Neuron (in vitro differentiated cells): ENCODE measurements around the gene MBTPS1.

Source experiments
- H2AFZ ChIP-seq: one replicate; pipeline ENCODE4 v1.6.1; 2013; ENCODE audit warnings: low read depth, mild to moderate bottlenecking, inconsistent platforms, low read length, moderate library complexity
- H3K27me3 ChIP-seq: one replicate; pipeline ENCODE4 v1.6.1; 2013; ENCODE audit warnings: low read length; ENCODE audit not compliant: insufficient read depth
- H3K36me3 ChIP-seq: one replicate; pipeline ENCODE4 v1.6.1; 2013; ENCODE audit warnings: low read length; ENCODE audit not compliant: insufficient read depth
- H3K4me1 ChIP-seq: one replicate; pipeline ENCODE4 v1.6.1; 2013; ENCODE audit warnings: low read length; ENCODE audit not compliant: insufficient read depth
- H3K4me3 ChIP-seq: 2 replicates; pipeline ENCODE4 v1.5.1; 2013; ENCODE audit warnings: mild to moderate bottlenecking, low read length, moderate library complexity
- H3K9me3 ChIP-seq: one replicate; pipeline ENCODE4 v1.6.1; 2013; ENCODE audit warnings: low read length

The MBTPS1 gene

DNA sequence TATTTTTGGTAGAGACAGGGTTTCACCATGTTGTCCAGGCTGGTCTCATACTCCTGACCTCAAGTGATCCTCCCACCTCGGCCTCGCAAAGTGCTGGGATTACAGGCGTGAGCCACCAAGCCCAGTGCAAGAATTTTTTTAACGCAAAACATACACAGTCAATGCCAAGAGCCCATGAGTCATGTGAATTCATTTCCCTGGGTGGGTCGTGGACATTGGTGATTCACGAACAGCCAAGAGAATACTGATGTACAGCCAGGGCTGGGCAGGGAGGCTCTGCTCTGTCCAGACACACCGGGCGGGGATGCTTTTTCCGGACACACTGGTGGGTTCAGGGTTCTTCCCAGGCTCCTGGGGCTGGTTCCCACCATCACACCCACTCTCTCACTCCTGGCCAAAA is 91.9 kb downstream of the MBTPS1 start:
- H2AFZ ChIP-seq = no peak overlapping the region
- peaks cover 13% of the 10 kb centered on the region for H3K9me3 ChIP-seq
- H3K36me3 ChIP-seq = no peaks in the 10 kb centered on the region
- H3K27me3 ChIP-seq = no peaks in the 10 kb centered on the region
- peaks cover 23% of the 10 kb centered on the region for H3K4me1 ChIP-seq
- no peak overlapping the region for H3K4me3 ChIP-seq

GRCh38 chr16:84022644-84023043 is 94.1 kb downstream of the MBTPS1 start:
- Histone ChIP-seq H3K4me3 (no peak overlapping the region), H2AFZ (no peak overlapping the region), H3K36me3 (no peaks in the 10 kb centered on the region), H3K4me1 (peaks cover 18% of the 10 kb centered on the region), H3K9me3 (peaks cover 17% of the 10 kb centered on the region), H3K27me3 (no peaks in the 10 kb centered on the region)

GRCh38 chr16:84021488-84021887 is 95.3 kb downstream of the MBTPS1 start:
- Histone ChIP-seq H3K27me3 (no peaks in the 10 kb centered on the region), H3K9me3 (peaks cover 17% of the 10 kb centered on the region), H3K36me3 (no peaks in the 10 kb centered on the region), H3K4me3 (no peak overlapping the region), H3K4me1 (peaks cover 7% of the 10 kb centered on the region), H2AFZ (no peak overlapping the region)

GRCh38 chr16:84020353-84020752 is 96.4 kb downstream of the MBTPS1 start:
- H3K27me3 ChIP-seq = no peaks in the 10 kb centered on the region
- H3K4me1 ChIP-seq = peaks cover 6% of the 10 kb centered on the region
- no peaks in the 10 kb centered on the region for H3K36me3 ChIP-seq
- H3K4me3 ChIP-seq = no peak overlapping the region
- peaks cover 17% of the 10 kb centered on the region for H3K9me3 ChIP-seq
- H2AFZ ChIP-seq = no peak overlapping the region

- H3K27me3 ChIP-seq = no peaks in the 10 kb centered on the region
- H2AFZ ChIP-seq = no peak overlapping the region
- H3K4me1 ChIP-seq = peaks cover 6% of the 10 kb centered on the region
- no peaks in the 10 kb centered on the region for H3K36me3 ChIP-seq
- H3K4me3 ChIP-seq = no peak overlapping the region
- peaks cover 17% of the 10 kb centered on the region for H3K9me3 ChIP-seq
These were observed 98.0 kb downstream of the MBTPS1 start for GRCh38 chr16:84018710-84019109.

DNA sequence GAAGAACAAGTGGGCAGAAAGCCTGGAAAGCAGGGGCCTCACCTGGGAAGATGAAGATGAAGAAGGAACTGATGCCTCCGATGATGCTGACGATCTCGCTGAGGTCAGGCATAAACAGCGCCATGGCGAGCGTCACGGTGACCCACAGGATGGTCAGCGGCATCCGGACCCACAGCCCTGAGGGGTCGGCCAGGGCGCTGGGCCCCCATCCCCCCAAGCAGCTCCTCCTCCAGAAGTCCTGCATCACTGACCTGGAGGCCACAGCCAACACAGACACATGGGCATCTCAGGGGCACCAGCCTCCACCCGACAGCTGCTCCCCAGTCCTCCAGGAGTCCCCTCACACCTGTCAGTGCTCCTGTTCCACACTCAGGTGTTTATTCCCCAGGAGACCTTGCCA is 100.3 kb downstream of the MBTPS1 start:
- Histone ChIP-seq H3K4me3 (no peak overlapping the region), H3K4me1 (no peaks in the 10 kb centered on the region), H3K27me3 (no peaks in the 10 kb centered on the region), H3K9me3 (peaks cover 12% of the 10 kb centered on the region), H2AFZ (no peak overlapping the region), H3K36me3 (no peaks in the 10 kb centered on the region)

DNA sequence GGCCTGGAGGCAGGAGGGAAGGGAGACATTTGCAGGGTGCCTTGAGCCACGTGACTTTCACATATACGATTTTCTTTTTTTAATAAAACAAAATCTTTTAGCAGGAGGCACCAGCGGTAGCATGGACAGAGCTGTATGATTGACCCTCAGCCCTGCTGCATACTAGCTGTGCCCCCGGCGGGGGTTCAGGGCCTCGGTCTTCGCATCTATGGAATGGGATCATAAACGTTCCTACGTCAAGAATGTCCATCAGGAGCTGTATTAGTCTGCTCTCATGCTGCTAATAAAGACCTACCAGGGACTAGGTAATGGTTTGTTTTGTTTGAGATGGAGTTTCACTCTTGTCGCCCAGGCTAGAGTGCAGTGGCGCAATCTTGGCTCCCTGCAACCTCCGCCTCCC is 101.3 kb downstream of the MBTPS1 start:
- no peaks in the 10 kb centered on the region for H3K27me3 ChIP-seq
- H2AFZ ChIP-seq = no peak overlapping the region
- H3K4me1 ChIP-seq = no peaks in the 10 kb centered on the region
- H3K4me3 ChIP-seq = no peak overlapping the region
- H3K9me3 ChIP-seq = peaks cover 7% of the 10 kb centered on the region
- H3K36me3 ChIP-seq = no peaks in the 10 kb centered on the region

GRCh38 chr16:84014570-84015327 is 102.0 kb downstream of the MBTPS1 start:
- Histone ChIP-seq H3K27me3 (no peaks in the 10 kb centered on the region), H3K36me3 (no peaks in the 10 kb centered on the region), H2AFZ (no peak overlapping the region), H3K4me1 (no peaks in the 10 kb centered on the region), H3K9me3 (peaks cover 3% of the 10 kb centered on the region), H3K4me3 (no peak overlapping the region)

DNA sequence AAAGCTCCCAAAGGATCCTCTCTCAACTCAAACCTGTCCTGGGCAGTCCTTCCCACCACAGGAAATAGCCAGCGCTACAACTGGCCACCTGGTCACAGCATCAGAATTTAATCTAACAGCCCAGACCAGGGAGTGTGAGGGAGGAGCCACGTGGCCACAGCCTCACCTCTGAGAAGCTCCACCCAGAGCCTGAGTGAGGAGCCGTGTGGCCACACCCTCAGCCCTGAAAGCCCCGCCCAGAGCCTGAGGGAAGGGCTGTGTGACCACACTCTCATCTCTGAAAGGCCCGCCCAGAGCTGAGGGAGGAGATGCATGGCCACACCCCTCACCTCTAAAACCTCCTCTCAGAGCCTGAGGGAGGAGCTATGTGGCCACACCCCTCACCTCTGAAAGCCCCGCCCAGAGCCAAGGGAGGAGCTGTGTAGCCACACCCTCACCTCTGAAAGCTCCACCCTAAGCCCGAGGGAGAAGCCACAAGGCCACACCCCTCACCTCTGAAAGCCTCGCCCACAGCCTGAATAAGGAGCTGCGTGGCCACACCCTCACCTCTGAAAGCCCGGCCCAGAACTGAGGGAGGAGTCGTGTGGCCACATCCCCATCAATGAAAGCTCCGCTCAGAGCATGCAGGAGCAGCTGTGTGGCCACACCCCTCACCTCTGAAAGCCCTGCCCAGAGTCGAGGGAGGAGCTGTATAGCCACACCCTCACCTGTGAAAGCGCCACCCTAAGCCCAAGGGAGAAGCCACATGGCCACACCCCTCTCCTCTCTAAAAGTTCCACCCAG is 102.8 kb downstream of the MBTPS1 start:
- H3K4me1 ChIP-seq = no peaks in the 10 kb centered on the region
- no peaks in the 10 kb centered on the region for H3K27me3 ChIP-seq
- peaks cover under 1% of the 10 kb centered on the region for H3K9me3 ChIP-seq
- H3K36me3 ChIP-seq = no peaks in the 10 kb centered on the region
- H2AFZ ChIP-seq = no peak overlapping the region
- H3K4me3 ChIP-seq = no peak overlapping the region

DNA sequence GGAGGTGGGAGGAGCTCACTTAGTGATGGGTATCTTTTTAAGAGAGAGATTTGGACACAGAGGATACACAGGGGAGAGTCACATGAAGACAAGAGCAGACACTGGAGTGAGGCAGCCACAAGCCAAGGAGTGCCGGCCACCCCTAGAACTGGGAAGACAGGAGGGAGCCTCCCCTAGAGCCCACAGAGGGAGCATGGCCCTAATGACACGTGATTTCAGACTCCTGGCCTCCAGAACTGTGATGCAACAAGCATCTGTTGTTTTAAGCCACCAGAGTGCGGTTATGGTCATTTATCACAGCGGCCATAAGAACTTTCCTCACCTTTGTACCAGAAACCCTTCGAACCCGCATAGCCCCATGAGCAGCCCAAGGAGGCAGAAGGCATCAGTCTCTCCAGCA is 107.5 kb downstream of the MBTPS1 start:
- H3K4me3 ChIP-seq = no peak overlapping the region
- H3K36me3 ChIP-seq = no peaks in the 10 kb centered on the region
- no peak overlapping the region for H2AFZ ChIP-seq
- no peaks in the 10 kb centered on the region for H3K4me1 ChIP-seq
- H3K27me3 ChIP-seq = no peaks in the 10 kb centered on the region
- no peaks in the 10 kb centered on the region for H3K9me3 ChIP-seq

- no peak overlapping the region for H2AFZ ChIP-seq
- no peaks in the 10 kb centered on the region for H3K36me3 ChIP-seq
- no peaks in the 10 kb centered on the region for H3K4me1 ChIP-seq
- H3K9me3 ChIP-seq = no peaks in the 10 kb centered on the region
- no peak overlapping the region for H3K4me3 ChIP-seq
- no peaks in the 10 kb centered on the region for H3K27me3 ChIP-seq
These were observed 108.8 kb downstream of the MBTPS1 start for GRCh38 chr16:84007965-84008364.

- Histone ChIP-seq H3K4me1 (no peaks in the 10 kb centered on the region), H3K4me3 (no peak overlapping the region), H2AFZ (no peak overlapping the region), H3K9me3 (no peaks in the 10 kb centered on the region), H3K27me3 (no peaks in the 10 kb centered on the region), H3K36me3 (no peaks in the 10 kb centered on the region)
These were observed 109.2 kb downstream of the MBTPS1 start for GRCh38 chr16:84007520-84007919.

GRCh38 chr16:84005391-84005790 is 111.4 kb downstream of the MBTPS1 start:
- Histone ChIP-seq H2AFZ (no peak overlapping the region), H3K9me3 (no peaks in the 10 kb centered on the region), H3K36me3 (no peaks in the 10 kb centered on the region), H3K4me1 (peaks cover 2% of the 10 kb centered on the region), H3K4me3 (no peak overlapping the region), H3K27me3 (no peaks in the 10 kb centered on the region)
